Hematopoietic multipotent progenitor cell treated with erythropoietin and hydrocortisone succinate and interleukin-3 and kit ligand, for 8 days (in vitro differentiated cells): ENCODE measurements around the gene PGLYRP3.
"Not testable (repeated sequence)": the region's sequence is repeated elsewhere in the genome, so short reads cannot be mapped to it uniquely, and the experiment has no call there.

ENCODE experiments used
- DNase-seq: peaks from one replicate; pipeline ENCODE4 v3.0.0-alpha.2; 2015

Gene PGLYRP3

GRCh38 chr1:153347856-153348255 lies 35.1 kb upstream of the PGLYRP3 start:
- no peak for DNase-seq

- DNase-seq = not testable (repeated sequence)
Observed at GRCh38 chr1:153347049-153347448, 34.3 kb upstream of the PGLYRP3 start.

- no peak for DNase-seq
Observed at GRCh38 chr1:153346077-153346723, 33.4 kb upstream of the PGLYRP3 start.

- DNase-seq = no peak
Observed at GRCh38 chr1:153345187-153346076, 32.7 kb upstream of the PGLYRP3 start.

GRCh38 chr1:153344718-153345025 lies 31.9 kb upstream of the PGLYRP3 start:
- peak; percentile 42 for DNase-seq

- DNase-seq = peak; percentile 98
Observed at GRCh38 chr1:153343811-153344717, 31.3 kb upstream of the PGLYRP3 start.

GRCh38 chr1:153343040-153343681 lies 30.4 kb upstream of the PGLYRP3 start:
- DNase-seq = peak; percentile 14

GRCh38 chr1:153342178-153342577 lies 29.4 kb upstream of the PGLYRP3 start:
- peak; percentile 60 for DNase-seq

- no peak for DNase-seq
Observed at GRCh38 chr1:153341431-153341934, 28.7 kb upstream of the PGLYRP3 start.

GRCh38 chr1:153340356-153340755 lies 27.6 kb upstream of the PGLYRP3 start:
- no peak for DNase-seq

- DNase-seq = no peak
Observed at GRCh38 chr1:153339802-153340201, 27.1 kb upstream of the PGLYRP3 start.

GRCh38 chr1:153337980-153338853 lies 25.5 kb upstream of the PGLYRP3 start:
- no peak for DNase-seq

- no peak for DNase-seq
Observed at GRCh38 chr1:153336650-153337049, 23.9 kb upstream of the PGLYRP3 start.

GRCh38 chr1:153333902-153334301 lies 21.1 kb upstream of the PGLYRP3 start:
- DNase-seq = no peak

- DNase-seq = no peak
Observed at GRCh38 chr1:153324912-153325311, 12.2 kb upstream of the PGLYRP3 start.

GRCh38 chr1:153322568-153322967 lies 9.8 kb upstream of the PGLYRP3 start:
- DNase-seq = no peak

GRCh38 chr1:153318145-153318544 lies 5.4 kb upstream of the PGLYRP3 start:
- not testable (repeated sequence) for DNase-seq

GRCh38 chr1:153316013-153316412 lies 3.3 kb upstream of the PGLYRP3 start:
- DNase-seq = not testable (repeated sequence)

GRCh38 chr1:153314388-153314787 lies 1.6 kb upstream of the PGLYRP3 start:
- DNase-seq = not testable (repeated sequence)

- no peak for DNase-seq
Observed at GRCh38 chr1:153313288-153313687, 536 bp upstream of the PGLYRP3 start.

- DNase-seq = no peak
Observed at GRCh38 chr1:153310526-153310925, 2.2 kb downstream of the PGLYRP3 start.

GRCh38 chr1:153309441-153309840 lies 3.3 kb downstream of the PGLYRP3 start:
- DNase-seq = no peak
